Calu3 (cell line): ENCODE data around the gene ARHGAP45. TPM values are rescaled to one million over a fixed set of nuclear protein-coding genes. Genes with fewer than 3 reads are reported as not detected.

ENCODE experiments used
- BruUV-seq: library from RNA; stranded (reverse); fragments of 400-500 nt; replicated peaks from 2 replicates; lab custom pipeline; 2021; lab: Mats Ljungman, UMichigan
- CTCF ChIA-PET: fragments of 300-600 bp; sonication (Branson Sonifier 250); formaldehyde crosslinking; loops from one replicate; lab custom pipeline; 2022; ENCODE audit warnings: antibody characterized with exemption; lab: Charles Lee
- DNase-seq: peaks from one replicate; pipeline ENCODE4 v3.0.0; 2022
- H3K27ac Mint-ChIP-seq: one replicate; pipeline ENCODE4 v1.8.0; 2022; ENCODE audit warnings: mixed read lengths; ENCODE audit not compliant: unreplicated experiment
- H3K27me3 Mint-ChIP-seq: one replicate; pipeline ENCODE4 v1.8.0; 2022; ENCODE audit warnings: mixed read lengths; ENCODE audit not compliant: unreplicated experiment
- H3K36me3 Mint-ChIP-seq: one replicate; pipeline ENCODE4 v1.8.0; 2022; ENCODE audit warnings: mild to moderate bottlenecking, moderate library complexity, mixed read lengths; ENCODE audit not compliant: insufficient read depth, unreplicated experiment
- H3K4me1 Mint-ChIP-seq: one replicate; pipeline ENCODE4 v1.8.0; 2022; ENCODE audit warnings: mild to moderate bottlenecking, low read depth, mixed read lengths; ENCODE audit not compliant: unreplicated experiment
- H3K4me3 Mint-ChIP-seq: one replicate; pipeline ENCODE4 v1.8.0; 2022; ENCODE audit warnings: mild to moderate bottlenecking, low read depth, moderate library complexity, mixed read lengths; ENCODE audit not compliant: unreplicated experiment
- H3K9me3 Mint-ChIP-seq: one replicate; pipeline ENCODE4 v1.8.0; 2022; ENCODE audit warnings: low read depth, mixed read lengths; ENCODE audit not compliant: unreplicated experiment
- intact Hi-C: fragments of 100-400 bp; cut with micrococcal nuclease; formaldehyde crosslinking; loops from one replicate; pipeline ENCODE4 v1.10.0; 2022; ENCODE audit not compliant: unreplicated experiment
- total RNA-seq: library from RNA; stranded (reverse); gene quantifications from 2 replicates; pipeline ENCODE4 v1.2.3, GENCODE V29; 2022
- TF ChIP-seq, protein P1 (sequence below): fragments of 200-600 bp; IDR thresholded peaks from one replicate; pipeline ENCODE4 v1.8.0; 2022; ENCODE audit warnings: antibody characterized with exemption; ENCODE audit not compliant: unreplicated experiment

The ARHGAP45 gene
- total RNA-seq, 1 experiment from 2014 or later: 10.4 TPM

DNA sequence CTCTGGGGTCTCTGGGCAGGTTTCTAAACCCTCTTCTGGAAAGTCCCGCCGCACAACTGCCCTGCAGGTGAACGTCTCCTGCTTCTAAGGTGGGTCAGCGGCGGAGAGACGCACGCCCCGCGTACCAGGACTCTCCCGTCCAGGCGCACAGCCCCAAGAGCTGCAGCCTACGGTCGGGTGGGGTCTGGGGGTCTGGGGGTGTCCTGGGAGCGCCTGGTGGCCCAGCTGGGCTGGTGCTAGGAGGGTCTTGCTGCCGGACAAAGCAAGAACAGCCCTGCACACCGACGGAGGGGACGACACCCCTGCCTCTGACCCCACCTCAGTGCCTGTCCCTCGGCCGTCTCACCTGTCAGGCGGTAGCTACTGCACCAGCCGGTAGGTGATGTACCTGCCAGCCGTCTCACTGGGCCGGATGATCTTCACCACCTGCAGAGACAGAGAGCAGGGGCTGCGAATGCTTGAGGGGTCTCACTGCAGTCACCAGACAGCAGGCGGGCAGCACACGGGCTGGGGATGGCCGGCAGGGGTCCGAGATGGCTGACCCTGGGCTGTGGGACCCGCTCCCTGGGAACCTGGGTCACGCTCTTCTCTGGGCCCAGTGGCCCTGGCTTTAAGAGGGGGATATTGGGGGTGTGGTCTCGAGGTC lies 22.3 kb downstream of the ARHGAP45 start:
- no peak overlapping the region for H3K4me3 Mint-ChIP-seq
- no peaks in the 10 kb centered on the region for H3K27me3 Mint-ChIP-seq
- BruUV-seq: no TSS peak
- TF ChIP-seq, protein P1, sequence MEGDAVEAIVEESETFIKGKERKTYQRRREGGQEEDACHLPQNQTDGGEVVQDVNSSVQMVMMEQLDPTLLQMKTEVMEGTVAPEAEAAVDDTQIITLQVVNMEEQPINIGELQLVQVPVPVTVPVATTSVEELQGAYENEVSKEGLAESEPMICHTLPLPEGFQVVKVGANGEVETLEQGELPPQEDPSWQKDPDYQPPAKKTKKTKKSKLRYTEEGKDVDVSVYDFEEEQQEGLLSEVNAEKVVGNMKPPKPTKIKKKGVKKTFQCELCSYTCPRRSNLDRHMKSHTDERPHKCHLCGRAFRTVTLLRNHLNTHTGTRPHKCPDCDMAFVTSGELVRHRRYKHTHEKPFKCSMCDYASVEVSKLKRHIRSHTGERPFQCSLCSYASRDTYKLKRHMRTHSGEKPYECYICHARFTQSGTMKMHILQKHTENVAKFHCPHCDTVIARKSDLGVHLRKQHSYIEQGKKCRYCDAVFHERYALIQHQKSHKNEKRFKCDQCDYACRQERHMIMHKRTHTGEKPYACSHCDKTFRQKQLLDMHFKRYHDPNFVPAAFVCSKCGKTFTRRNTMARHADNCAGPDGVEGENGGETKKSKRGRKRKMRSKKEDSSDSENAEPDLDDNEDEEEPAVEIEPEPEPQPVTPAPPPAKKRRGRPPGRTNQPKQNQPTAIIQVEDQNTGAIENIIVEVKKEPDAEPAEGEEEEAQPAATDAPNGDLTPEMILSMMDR: no peak
- peaks cover 62% of the 10 kb centered on the region for H3K36me3 Mint-ChIP-seq
- no peak overlapping the region for H3K27ac Mint-ChIP-seq
- H3K4me1 Mint-ChIP-seq: no peaks in the 10 kb centered on the region
- intact Hi-C loops: no loop called here
- H3K9me3 Mint-ChIP-seq: no peaks in the 10 kb centered on the region
- DNase-seq: no peak
- CTCF ChIA-PET: no interaction called here

DNA sequence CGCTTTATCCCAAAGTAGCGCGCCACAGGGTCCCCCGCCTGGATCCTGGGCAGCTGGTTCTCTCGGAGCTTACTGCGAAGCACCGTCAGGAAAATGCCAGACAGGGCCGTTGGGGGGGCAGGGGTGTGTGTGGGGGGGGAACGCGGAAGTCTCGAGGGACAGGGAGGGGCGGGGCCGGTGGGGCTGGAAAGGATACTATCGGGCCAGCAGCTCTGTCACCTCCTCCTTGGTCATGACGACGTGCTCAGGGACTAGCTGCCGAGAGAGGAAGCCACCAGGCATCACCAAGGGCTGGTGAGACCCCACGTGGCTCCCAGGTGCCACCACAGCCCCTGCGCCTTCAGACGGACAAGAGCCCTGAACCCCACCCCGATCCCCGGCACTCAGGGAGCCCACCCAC lies 22.9 kb downstream of the ARHGAP45 start:
- no peaks in the 10 kb centered on the region for H3K27me3 Mint-ChIP-seq
- CTCF ChIA-PET: no interaction called here
- intact Hi-C loops: no loop called here

DNA sequence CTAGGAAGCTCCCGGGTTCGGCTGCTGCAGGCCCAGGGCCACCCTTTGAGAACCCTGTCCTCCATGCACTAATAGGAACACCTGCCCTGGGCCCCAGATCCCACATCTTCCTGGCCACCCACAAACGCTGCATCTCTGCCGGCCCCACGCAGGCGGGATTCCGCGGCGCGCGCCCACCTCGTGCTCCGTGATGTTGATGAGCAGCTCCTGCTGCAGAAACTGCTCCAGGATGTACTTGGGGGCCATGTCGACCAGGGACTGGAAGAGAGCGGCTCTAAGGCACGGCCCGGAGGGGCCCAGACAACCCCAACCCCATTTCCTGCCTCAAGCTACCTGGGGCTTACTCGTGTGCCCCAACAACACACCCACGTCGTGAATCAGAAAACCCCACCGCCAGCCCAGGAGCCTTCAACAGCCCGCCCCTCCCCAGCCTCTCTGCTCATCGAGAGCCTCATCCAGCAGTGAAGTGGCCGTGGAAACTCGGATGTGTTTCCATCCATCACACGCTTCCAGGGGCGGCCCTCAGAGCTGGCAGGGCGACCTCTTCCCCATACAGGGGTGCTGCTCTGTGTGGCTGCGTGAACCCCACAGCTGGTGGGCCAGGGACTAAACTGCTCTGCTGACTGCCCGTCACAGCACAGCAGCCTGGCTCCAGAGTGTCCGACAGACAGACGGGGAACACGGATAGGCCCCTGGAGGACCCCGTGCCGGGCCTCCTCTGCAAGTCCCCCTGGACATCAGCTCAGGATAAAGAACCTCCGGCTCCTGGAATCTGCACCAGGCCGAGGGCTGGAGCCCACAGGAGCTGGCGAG lies 24.0 kb downstream of the ARHGAP45 start:
- H3K4me3 Mint-ChIP-seq: no peak overlapping the region
- DNase-seq: no peak
- CTCF ChIA-PET: interaction anchor here (0.7 kb wide), 1 partner anchor 11 kb away, joined by 4 read pairs; no protein-coding TSS in a partner anchor
- no peak overlapping the region for H3K27ac Mint-ChIP-seq
- intact Hi-C loops: no loop called here
- no TSS peak for BruUV-seq
- no peaks in the 10 kb centered on the region for H3K9me3 Mint-ChIP-seq
- TF ChIP-seq, protein P1: no peak
- peaks cover 65% of the 10 kb centered on the region for H3K36me3 Mint-ChIP-seq
- H3K4me1 Mint-ChIP-seq: no peaks in the 10 kb centered on the region
- H3K27me3 Mint-ChIP-seq: no peaks in the 10 kb centered on the region

More for the DNA sequence above, 22.9 kb downstream of the ARHGAP45 start:
- H3K4me3 Mint-ChIP-seq: no peak overlapping the region
- H3K27ac Mint-ChIP-seq: no peak overlapping the region
- no peak for DNase-seq
- no TSS peak for BruUV-seq
- H3K9me3 Mint-ChIP-seq: no peaks in the 10 kb centered on the region
- TF ChIP-seq, protein P1: no peak
- H3K4me1 Mint-ChIP-seq: no peaks in the 10 kb centered on the region
- peaks cover 62% of the 10 kb centered on the region for H3K36me3 Mint-ChIP-seq

DNA sequence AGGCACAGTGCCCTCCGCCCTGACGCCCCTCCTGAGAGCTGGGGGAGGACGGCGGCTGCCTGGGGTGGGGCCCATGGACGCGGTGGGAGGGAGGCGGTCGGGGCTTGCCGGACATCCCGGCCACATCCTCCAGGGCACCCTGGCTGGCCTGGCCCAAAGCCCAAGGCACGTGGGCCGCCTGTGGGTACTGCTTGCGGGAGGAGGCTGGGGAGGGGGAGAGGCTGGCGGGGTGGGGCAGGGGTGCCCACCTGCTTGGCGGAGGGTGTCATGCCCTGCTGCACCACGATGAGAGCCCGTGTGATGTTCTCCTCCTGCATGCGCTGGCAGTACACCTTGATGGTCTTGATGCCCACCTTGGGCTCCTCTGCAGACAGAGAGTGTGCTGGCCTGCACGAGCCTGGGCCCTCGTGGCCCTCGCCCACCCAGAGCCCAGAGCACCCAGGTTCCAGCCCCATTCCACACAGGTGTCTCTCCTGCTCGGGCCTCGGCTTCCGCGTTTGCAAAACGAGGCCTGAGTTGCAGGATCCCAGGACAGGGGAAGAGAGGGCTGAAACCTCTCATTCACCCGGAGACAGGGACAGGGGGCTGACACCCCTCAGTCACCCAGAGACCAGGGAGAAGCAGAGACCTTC lies 24.7 kb downstream of the ARHGAP45 start:
- CTCF ChIA-PET: no interaction called here
- Mint-ChIP-seq H3K27me3 (no peaks in the 10 kb centered on the region), H3K27ac (no peak overlapping the region), H3K4me1 (no peaks in the 10 kb centered on the region), H3K9me3 (no peaks in the 10 kb centered on the region), H3K36me3 (peaks cover 62% of the 10 kb centered on the region), H3K4me3 (no peak overlapping the region)
- DNase-seq: no peak
- TF ChIP-seq, protein P1: no peak
- intact Hi-C loops: no loop called here
- no TSS peak for BruUV-seq
